G401 (cell line): ENCODE results near the gene INPPL1. TPM values are rescaled to one million over a fixed set of nuclear protein-coding genes. Genes with fewer than 3 reads are reported as not detected.
"Not testable (repeated sequence)": the region's sequence is repeated elsewhere in the genome, so short reads cannot be mapped to it uniquely, and the experiment has no call there.

Experiments used
- DNase-seq: peaks from one replicate; pipeline ENCODE4 v3.0.0-alpha.2; 2015; ENCODE audit warnings: low spot score
- in situ Hi-C: cut with HindIII; loops from 2 replicates; pipeline ENCODE4 v1.10.0; 2016; ENCODE audit warnings: low sequenced_read_pairs, mixed read lengths
- total RNA-seq: library from RNA; depleted of rRNA; stranded (reverse); fragments of >200 nt; shearing (Covaris generic); gene quantifications from 2 replicates; pipeline ENCODE4 v1.2.3, GENCODE V29; 2014; rRNA removed

Gene INPPL1
- total RNA-seq, 1 experiment from 2014 or later, result 53.0 TPM

- DNase-seq, result no peak
- in situ Hi-C loops, result no loop called here
Measured at GRCh38 chr11:72265951-72266350, 41.4 kb downstream of the INPPL1 start.

- DNase-seq, in situ Hi-C loops: not testable (repeated sequence)
Measured at GRCh38 chr11:72266960-72267359, 42.4 kb downstream of the INPPL1 start.

DNA sequence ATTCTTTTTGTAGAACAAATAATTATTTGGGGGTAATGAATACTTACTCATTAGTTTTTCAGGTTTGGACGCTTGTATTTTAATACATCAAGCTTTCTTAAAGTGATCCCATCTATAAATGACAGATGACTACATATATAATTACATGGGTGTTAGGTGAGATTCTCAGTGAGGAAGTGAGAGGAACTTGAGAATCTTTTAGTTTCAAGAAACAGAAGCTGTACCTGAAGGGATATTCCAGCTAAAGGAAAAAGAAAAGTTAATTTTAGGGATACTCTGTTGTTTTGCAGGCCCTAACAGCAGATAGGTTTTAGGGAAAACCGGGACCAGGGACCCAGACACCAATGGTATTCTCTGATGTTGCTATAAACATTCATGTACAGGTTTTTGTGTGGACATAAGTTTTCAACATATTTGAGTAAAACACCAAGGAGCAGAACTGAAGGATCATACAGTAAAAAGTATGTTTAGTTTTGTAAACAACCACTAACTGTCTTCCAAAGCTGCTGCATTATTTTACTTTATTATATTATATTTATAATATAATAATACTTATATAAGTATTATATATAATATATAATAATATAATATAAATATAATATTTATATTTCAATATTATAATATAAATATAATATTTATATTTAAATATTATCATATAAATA is 43.5 kb downstream of the INPPL1 start:
- in situ Hi-C loops, result no loop called here
- no peak for DNase-seq

GRCh38 chr11:72271980-72272379 is 47.4 kb downstream of the INPPL1 start:
- in situ Hi-C loops, result no loop called here
- no peak for DNase-seq

- in situ Hi-C loops, result no loop called here
- no peak for DNase-seq
Measured at GRCh38 chr11:72274435-72274834, 49.9 kb downstream of the INPPL1 start.

DNA sequence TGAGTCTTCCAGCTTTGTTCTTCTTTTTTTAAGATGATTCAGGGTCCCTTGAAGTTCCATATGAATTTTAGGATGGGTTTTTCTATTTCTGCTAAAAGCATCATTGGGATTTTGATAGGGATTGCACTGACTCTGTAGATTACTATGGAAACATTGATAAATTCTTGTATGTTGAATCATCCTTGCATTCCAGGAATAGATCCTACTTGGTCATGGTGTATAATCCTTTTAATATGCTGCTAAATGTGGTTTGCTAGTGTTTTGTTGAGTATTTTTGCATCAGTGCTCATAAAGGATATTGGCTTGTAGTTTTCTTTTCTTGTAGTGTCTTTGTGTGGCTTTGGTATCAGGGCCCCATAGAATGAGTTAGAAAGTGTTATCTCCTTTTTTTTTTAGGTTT is 54.3 kb downstream of the INPPL1 start:
- DNase-seq, result no peak
- in situ Hi-C loops, result no loop called here

DNA sequence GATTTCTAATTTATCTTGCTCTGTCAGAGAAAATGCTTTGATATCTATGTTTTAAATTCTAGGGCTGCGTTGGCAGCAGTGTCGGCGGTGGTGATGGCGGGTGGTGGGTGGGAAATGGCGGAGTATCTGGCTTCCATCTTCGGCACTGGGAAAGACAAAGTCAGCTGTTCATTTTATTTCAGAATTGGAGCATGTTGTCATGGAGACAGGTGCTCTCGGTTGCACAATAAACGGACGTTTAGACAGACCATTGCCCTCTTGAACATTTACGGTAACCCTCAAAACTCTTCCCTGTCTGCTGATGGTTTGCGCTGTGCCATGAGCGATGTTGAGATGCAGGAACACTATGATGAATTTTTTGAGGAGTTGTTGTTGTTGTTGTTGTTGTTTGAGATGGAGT is 55.5 kb downstream of the INPPL1 start:
- in situ Hi-C loops, result no loop called here
- no peak for DNase-seq

- in situ Hi-C loops, result no loop called here
Measured at GRCh38 chr11:72280726-72281315, 56.3 kb downstream of the INPPL1 start.

DNA sequence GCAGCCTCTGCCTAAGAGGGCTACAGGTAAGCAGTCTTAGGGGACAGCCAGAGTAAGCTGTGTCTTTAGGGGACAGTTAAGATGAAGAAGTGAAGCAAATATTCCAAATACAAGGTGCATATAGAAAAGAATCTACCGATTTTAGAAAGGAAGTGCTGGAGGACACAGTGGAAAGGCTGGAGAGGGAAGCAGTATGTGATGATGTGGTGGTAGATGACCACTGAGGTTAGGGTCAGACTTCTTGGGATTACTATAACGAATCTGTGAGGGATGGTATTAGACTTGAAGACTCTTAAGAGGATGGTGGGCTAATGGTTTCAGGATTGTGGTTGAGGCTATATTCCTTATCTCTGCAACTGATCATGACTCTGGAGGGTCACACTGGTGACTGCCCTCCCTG is 59.4 kb downstream of the INPPL1 start:
- no peak for DNase-seq
- in situ Hi-C loops, result no loop called here

More at GRCh38 chr11:72280726-72281315, 56.3 kb downstream of the INPPL1 start:
- DNase-seq, result no peak

- in situ Hi-C loops, result no loop called here
- no peak for DNase-seq
Measured at GRCh38 chr11:72287293-72287692, 62.7 kb downstream of the INPPL1 start.

Other genes starting within 250 kb of the INPPL1 start
- gene IL18BP, start 225.9 kb upstream of the INPPL1 start, total RNA-seq, result 0.25 and 5.6 TPM in 2 replicates
- 128 and 136 TPM in 2 replicates for gene NUMA1, start 144.2 kb upstream of the INPPL1 start, total RNA-seq
- gene LRRC51, start 143.9 kb upstream of the INPPL1 start, total RNA-seq, result 7.1 and 10.8 TPM in 2 replicates
- gene LAMTOR1, start 121.5 kb upstream of the INPPL1 start, total RNA-seq, result 185 and 194 TPM in 2 replicates
- gene TOMT, start 118.8 kb upstream of the INPPL1 start, total RNA-seq, result not detected in 2 replicates
- 19.5 and 28.7 TPM in 2 replicates for gene ANAPC15, start 112.1 kb upstream of the INPPL1 start, total RNA-seq
- gene FOLR3, start 89.0 kb upstream of the INPPL1 start, total RNA-seq, result not detected in 2 replicates
- gene FOLR1, start 32.6 kb upstream of the INPPL1 start, total RNA-seq, result 1.4 TPM in 1 of 2 replicates, not detected in the other
- gene FOLR2, start 8.0 kb upstream of the INPPL1 start, total RNA-seq, result not detected in 2 replicates
- not detected in 2 replicates for gene PHOX2A, start 19.4 kb downstream of the INPPL1 start, total RNA-seq
- 35.5 and 56.5 TPM in 2 replicates for gene CLPB, start 209.8 kb downstream of the INPPL1 start, total RNA-seq